Stimulated activated CD8-positive, alpha-beta memory T cell treated with anti-CD3 and anti-CD28 coated beads, Interleukin-2, amount 100 ng/mL, for 48 hours (primary cell): Measurements from ENCODE around the gene ZFPM1.
A peak's percentile ranks its signal among the peaks of the same experiment; 100 is the strongest.

Source experiments
- DNase-seq, 2 donors: peaks; one replicate each; pipeline ENCODE4 v3.0.0-alpha.2; 2020; ENCODE audit warnings: low read depth in 2 of 2

Gene ZFPM1

GRCh38 chr16:88497561-88498462, 44.7 kb downstream of the ZFPM1 start:
- DNase-seq, result no peak

- no peak for DNase-seq
Observed at GRCh38 chr16:88498576-88499208, 45.6 kb downstream of the ZFPM1 start.

DNA sequence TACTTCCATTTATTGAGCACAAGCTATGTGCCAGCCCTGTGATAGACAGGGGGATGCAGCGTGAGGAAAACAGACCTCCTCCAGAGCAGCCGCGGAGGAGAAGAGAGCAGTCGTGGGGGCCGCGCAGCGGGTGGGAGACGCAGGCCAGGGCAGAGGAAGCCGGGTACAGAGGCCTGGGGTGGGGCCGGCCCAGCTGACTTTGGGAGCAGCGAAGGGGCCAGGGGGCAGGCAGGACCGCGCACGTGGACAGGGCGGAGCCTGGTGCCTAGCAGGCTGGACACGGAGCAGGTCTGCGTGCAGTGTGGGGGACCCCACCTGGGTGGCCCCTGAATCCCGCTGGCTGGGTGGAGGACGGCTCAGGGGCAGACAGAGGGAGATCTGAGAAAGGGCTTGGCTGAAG, 46.2 kb downstream of the ZFPM1 start:
- DNase-seq, result no peak

- DNase-seq, result no peak
Observed at GRCh38 chr16:88499836-88500251, 46.8 kb downstream of the ZFPM1 start.

DNA sequence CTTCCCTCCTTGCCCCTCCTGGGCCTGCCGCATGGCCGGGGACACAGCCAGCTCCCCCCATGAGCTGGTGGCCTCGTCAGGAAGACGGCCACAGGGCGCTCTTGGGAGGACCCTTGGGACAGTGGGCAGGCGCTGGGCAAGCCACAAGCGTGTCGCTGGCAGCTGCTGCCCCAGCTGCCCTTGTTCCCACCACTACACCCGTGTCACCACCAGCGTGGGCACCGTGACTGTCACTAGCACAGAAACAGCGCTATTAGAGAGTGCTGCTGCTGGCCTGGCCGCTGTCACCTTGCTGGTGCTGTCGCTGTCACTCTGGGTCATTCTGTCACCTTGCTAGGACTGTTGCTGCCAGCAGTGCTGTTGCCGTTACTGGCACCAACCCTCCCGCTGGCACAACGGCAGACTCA, 47.2 kb downstream of the ZFPM1 start:
- no peak for DNase-seq

GRCh38 chr16:88502371-88502770, 49.3 kb downstream of the ZFPM1 start:
- no peak for DNase-seq

GRCh38 chr16:88502776-88503280, 49.7 kb downstream of the ZFPM1 start:
- no peak for DNase-seq

DNA sequence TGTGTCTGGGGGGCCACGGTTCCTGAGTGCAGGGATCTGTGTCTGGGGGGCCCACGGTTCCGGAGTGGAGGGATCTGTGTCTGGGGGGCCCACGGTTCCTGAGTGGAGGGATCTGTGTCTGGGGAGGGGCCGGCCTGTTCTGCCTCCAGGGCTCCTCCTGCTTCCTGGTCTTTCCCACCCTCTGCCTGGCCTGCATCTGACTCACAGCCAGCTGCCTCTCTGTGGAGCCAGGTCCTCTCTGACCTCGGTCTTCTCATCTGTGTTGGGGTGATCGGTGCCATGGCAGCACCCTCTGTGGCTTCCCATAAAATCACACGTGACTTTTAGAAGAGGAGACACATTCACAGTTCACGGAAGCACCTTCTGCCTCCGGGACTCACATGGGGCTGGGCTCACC, 50.3 kb downstream of the ZFPM1 start:
- DNase-seq, result no peak

DNA sequence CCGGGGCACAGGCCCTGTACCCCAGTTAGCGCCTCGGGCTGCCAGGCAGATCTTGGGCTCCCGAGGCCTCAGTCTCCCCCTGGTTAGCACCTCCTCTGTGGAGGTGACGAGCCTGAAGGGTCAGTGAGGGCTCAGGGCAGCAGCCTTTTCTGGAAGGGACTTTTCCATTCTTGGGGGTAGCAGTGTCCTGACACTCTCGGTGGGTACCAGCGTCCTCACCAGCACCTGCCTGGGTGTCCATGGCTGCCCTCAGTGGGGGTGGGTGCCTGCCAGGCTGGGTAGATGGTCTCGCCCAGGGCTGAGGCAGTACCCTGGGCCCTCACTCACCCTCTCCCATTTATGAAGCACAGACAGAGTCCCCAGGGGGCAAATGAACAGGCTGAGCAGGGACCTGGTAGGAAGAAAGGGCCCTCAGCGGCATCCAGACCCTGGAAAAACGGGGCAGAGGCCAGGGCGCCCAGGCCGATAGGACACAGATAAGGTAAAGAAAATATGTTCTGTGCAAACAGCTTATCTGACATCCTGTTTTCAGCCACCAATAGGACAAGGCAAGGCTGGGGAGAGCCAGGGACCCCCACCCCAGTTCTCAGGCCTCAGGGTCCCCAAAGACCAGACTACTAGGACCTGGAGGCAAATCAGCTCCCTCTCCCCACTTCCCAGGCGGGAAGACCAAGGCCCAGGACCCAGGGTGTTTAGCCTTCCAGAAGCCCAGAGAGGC, 50.9 kb downstream of the ZFPM1 start:
- no peak for DNase-seq

GRCh38 chr16:88504489-88505404, 51.7 kb downstream of the ZFPM1 start:
- no peak for DNase-seq

DNA sequence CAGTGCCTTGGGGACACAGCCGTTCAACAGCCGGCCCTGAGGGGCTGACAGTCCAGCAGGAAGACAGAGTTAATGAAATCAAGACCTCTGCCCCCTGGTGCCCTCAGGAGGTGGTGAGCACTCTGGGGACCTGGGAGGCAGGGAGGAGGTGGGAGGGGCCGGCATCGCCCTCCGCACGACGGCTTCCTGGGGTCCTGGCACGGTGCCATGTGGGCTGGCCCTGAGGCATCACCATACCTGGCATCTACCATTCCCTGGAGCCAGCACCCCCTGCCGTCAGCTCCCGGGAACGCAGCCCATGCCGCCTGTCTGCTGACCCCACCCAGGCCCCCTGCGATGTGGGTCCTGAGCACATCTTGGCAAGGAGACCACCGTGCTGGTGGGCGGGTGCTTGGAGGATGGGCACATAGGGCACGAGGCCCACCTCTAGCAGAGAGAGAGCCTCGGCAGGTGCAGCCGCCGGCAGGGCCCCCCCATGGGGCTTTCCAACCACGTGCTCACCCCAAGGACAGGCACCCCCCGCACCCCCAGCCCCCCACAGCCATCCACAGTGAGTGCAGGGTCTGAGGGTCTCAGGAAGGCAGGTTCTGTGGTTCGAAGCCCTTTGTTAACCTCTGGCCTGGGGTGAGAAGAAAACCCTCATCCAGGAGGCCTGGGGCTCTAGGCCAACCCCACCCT, 52.5 kb downstream of the ZFPM1 start:
- peak; percentile 28 to 54 for DNase-seq

- no peak for DNase-seq
Observed at GRCh38 chr16:88506723-88507122, 53.6 kb downstream of the ZFPM1 start.

- no peak for DNase-seq
Observed at GRCh38 chr16:88507231-88507743, 54.2 kb downstream of the ZFPM1 start.

GRCh38 chr16:88508376-88508867, 55.3 kb downstream of the ZFPM1 start:
- DNase-seq, result no peak

DNA sequence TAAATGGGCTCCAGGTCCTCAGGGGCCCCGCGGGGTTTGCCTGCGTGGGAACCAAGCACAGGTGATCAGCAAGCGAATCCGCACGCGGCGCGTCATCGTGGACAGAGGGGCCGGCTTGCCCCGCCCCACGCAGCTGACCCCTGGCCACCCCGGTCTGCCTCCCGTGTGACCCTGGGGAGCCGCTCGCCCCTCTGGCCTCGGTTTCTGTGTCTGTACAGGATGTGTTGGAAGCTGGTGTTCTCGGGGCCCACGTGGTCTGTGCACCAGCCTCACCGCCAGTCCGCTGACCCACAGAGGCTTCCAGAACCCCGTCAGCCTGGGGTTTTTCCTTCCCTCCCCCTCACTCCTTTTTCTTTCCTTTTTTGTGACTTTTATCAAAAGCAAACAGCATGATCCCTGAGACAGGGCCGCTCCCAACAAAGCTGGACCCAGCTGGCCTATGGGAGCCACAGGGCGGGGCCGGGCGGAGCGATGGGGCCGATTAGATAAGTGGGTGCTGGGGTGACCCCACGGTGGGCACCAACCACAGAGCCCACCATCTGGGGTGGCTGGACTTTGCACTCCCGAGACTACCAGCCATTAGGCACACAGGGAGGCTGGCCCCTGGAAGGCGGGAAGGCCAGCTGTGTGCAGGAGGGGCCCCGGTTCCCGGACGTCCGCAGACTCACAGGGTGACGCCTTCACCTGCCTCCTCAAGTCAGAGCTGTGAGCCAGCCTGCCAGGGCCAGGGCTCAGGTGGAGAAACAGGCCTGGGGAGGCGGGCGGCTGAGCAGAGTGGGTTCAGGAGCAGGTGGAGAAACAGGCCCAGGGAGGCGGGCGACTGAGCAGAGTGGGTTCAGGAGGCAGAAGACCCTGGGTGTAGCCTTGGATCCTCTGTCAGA, 56.0 kb downstream of the ZFPM1 start:
- no peak for DNase-seq

DNA sequence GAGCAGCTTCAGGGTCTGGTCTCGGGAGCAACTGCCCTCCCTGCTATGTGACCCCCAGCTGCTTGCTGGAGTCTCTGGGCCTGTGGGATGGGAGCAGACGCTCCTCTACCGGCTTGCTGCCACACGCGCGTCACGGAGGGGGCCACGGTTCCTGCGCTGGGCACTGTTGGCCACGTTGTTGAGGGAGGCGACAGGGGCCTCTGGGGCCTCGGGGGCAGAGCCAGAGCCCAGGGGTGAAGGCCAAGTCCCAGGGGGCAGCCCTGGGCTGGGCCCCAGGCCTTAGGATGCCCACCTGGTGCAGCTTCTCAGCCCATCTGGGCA, 56.6 kb downstream of the ZFPM1 start:
- no peak for DNase-seq

DNA sequence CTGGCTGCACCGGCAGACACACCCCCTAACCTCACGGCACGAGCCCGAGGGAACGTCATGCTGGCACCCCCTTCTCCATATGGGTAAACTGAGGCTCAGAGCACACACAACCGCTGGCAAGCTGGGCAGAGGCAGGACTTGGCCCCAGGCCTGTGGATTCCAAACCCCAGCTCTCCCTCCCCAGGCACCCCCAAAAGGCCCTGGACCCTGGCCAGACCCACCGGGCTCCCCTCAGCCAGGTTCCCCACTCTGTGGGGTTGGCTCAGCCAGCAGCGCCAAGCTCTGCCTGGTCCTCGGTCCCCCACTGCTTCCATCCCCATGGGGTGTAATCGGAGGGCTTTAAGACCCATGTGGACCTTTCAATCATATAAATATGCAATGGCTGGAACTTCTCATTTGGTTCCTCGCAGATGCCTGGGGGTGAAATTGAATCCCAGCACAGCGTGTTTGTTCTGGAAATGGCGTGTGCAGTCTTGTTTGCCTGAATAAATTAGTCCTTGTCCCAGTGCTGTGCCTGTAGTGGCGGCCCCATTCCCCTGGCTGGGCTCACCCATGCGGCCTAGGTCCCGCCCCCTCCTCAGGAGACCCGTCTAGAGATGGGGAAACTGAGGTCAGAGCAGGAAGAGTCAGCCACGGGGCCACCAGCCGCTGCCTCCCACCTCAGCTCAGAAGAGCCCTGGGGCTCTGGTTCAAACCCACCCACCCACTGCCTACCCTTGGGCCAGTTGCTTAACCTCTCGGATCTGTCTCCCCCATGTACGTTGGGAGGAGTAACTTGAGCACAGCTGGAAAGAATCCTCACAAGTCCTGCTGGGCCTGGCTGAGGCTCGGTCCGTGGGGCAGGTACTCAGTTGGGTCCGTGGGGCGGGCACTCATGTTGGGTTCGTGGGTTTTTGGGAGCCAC, 57.3 kb downstream of the ZFPM1 start:
- no peak for DNase-seq

DNA sequence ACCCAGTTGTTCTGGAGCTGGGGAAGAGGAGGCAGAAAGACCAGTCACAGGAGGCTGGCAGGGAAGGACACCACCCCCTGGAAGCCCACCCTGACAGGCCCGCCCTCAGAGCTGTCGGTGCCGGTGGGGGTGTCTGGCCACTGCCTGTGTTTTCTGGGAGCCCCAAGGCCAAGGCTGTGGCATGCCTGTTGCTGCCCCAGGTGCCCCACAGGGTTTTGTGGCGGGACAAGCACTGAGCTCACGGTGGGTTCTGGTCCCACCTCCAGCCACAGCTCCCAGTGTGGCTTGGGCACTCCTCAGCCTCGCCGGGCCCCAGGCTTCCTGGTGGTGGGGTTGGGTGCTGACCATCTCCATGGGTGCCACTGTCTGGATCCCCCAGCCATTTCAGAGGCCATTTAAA, 58.0 kb downstream of the ZFPM1 start:
- no peak for DNase-seq
